HCT116 (cell line): ENCODE results near the gene PPIL6. TPM values are rescaled to one million over a fixed set of nuclear protein-coding genes. Genes with fewer than 3 reads are reported as not detected.
A peak's percentile ranks its signal among the peaks of the same experiment; 100 is the strongest.

Source experiments
- ATAC-seq: fragments of 200-7000 bp; cut with Tn5 transposase; 2 replicates; pipeline ENCODE4 v1.9.1; 2020; ENCODE audit warnings: mild to moderate bottlenecking, moderate library complexity
- BruUV-seq: library from RNA; stranded (reverse); fragments of 400-500 nt; replicated peaks from 2 replicates; lab custom pipeline; 2021; lab: Mats Ljungman, UMichigan
- CTCF ChIA-PET: fragments of 300-600 bp; sonication (Branson Sonifier 250); formaldehyde crosslinking; loops from one replicate; lab custom pipeline; 2021; ENCODE audit warnings: antibody characterized with exemption; lab: Charles Lee
- POLR2A ChIA-PET: fragments of 300-600, 350-600 bp; sonication (Branson Sonifier 250); formaldehyde crosslinking; loops from one replicate; lab custom pipeline; 2021; ENCODE audit warnings: antibody characterized with exemption; lab: Charles Lee
- RAD21 ChIA-PET, 2 experiments: fragments of 300-600 bp; sonication (Branson Sonifier 250); formaldehyde crosslinking; loops; one replicate each; lab custom pipeline; 2023; ENCODE audit warnings: low total read pairs in 2 of 2; ENCODE audit not compliant: uncharacterized antibody in 2 of 2, unreplicated experiment in 2 of 2, low non-redundant PET in 1 of 2; lab: Charles Lee
- DNase-seq: peaks from one replicate; pipeline ENCODE4 v3.0.0-alpha.2; 2010; ENCODE audit warnings: low read depth, low spot score
- H2AFZ ChIP-seq: fragments of 200-600 bp; shearing (Covaris generic), sonication (generic); 2 replicates; pipeline ENCODE4 v1.6.1; 2017; ENCODE audit warnings: low read depth, mixed run types, mixed read lengths, antibody characterized with exemption, low read length; ENCODE audit not compliant: poor library complexity, severe bottlenecking
- H3K27ac ChIP-seq: 2 replicates; pipeline ENCODE4 v1.5.1; 2012; ENCODE audit warnings: low read depth, low read length
- H3K27me3 ChIP-seq: fragments of 200-600 bp; sonication (generic); 2 replicates; pipeline ENCODE4 v1.6.1; 2016; ENCODE audit warnings: mixed run types, low read length, mixed read lengths; ENCODE audit not compliant: insufficient read depth
- H3K36me3 ChIP-seq, 2 experiments: fragments of 200-500 bp in 1 of 2; fragments of 200-600 bp in 1 of 2; sonication (Bioruptor generic) in 1 of 2; sonication (generic) in 1 of 2; 2 replicates each; pipeline versions ENCODE4 v1.5.1 to v1.6.1; 2014 to 2016; ENCODE audit warnings: low read length in 2 of 2, inconsistent platforms in 1 of 2, mixed read lengths in 1 of 2, mixed run types in 1 of 2; ENCODE audit not compliant: insufficient read depth in 2 of 2, control insufficient read depth in 1 of 2
- H3K4me1 ChIP-seq, 2 experiments: fragments of 200-600 bp in 1 of 2; sonication (generic) in 1 of 2; 2 replicates each; pipeline versions ENCODE4 v1.5.1 to v1.6.1; 2012 to 2017; ENCODE audit warnings: low read length in 2 of 2, inconsistent platforms in 1 of 2, mild to moderate bottlenecking in 1 of 2, mixed read lengths in 1 of 2, mixed run types in 1 of 2, moderate library complexity in 1 of 2; ENCODE audit not compliant: insufficient read depth in 2 of 2, control insufficient read depth in 1 of 2
- H3K4me2 ChIP-seq: fragments of 200-600 bp; sonication (generic); 2 replicates; pipeline ENCODE4 v1.6.1; 2017; ENCODE audit warnings: mixed run types, low read length, mixed read lengths
- H3K4me3 ChIP-seq, 2 experiments: fragments of 200-600 bp in 1 of 2; sonication (generic) in 1 of 2; replicated peaks in 1 of 2; 2 replicates each; pipeline ENCODE4 v1.5.1; 2011 to 2016; ENCODE audit warnings: low read length in 2 of 2, control low read depth in 1 of 2, low read depth in 1 of 2, mild to moderate bottlenecking in 1 of 2, mixed read lengths in 1 of 2, mixed run types in 1 of 2
- H3K79me2 ChIP-seq: fragments of 200-600 bp; sonication (generic); 2 replicates; pipeline ENCODE4 v1.6.1; 2017; ENCODE audit warnings: mild to moderate bottlenecking, mixed run types, low read length, moderate library complexity, mixed read lengths; ENCODE audit not compliant: insufficient read depth
- H3K9ac ChIP-seq: fragments of 200-600 bp; sonication (generic); 2 replicates; pipeline ENCODE4 v1.6.1; 2016; ENCODE audit warnings: low read length, mixed read lengths
- H3K9me2 ChIP-seq: fragments of 200-600 bp; sonication (generic), shearing (Covaris generic); 2 replicates; pipeline ENCODE4 v1.6.1; 2017; ENCODE audit warnings: mixed run types, mild to moderate bottlenecking, moderate library complexity; ENCODE audit not compliant: insufficient read depth
- H3K9me3 ChIP-seq, 2 experiments: fragments of 200-500 bp in 1 of 2; fragments of 200-600 bp in 1 of 2; sonication (Bioruptor generic) in 1 of 2; sonication (generic) in 1 of 2; 2 replicates each; pipeline ENCODE4 v1.6.1; 2014 to 2017; ENCODE audit warnings: low read length in 2 of 2, mixed read lengths in 2 of 2, inconsistent platforms in 1 of 2, low read depth in 1 of 2, mild to moderate bottlenecking in 1 of 2, mixed run types in 1 of 2, moderate library complexity in 1 of 2; ENCODE audit not compliant: control insufficient read depth in 1 of 2, insufficient read depth in 1 of 2
- H4K20me1 ChIP-seq: fragments of 200-600 bp; sonication (generic), shearing (Covaris generic); 2 replicates; pipeline ENCODE4 v1.6.1; 2017; ENCODE audit warnings: mixed run types, mild to moderate bottlenecking, moderate library complexity; ENCODE audit not compliant: insufficient read depth
- ATF3 ChIP-seq: IDR thresholded peaks from 2 replicates; pipeline ENCODE4 v1.6.1; 2012
- CBX3 ChIP-seq: IDR thresholded peaks from 2 replicates; pipeline ENCODE4 v1.6.1; 2012; ENCODE audit warnings: low read depth
- CTCF ChIP-seq, 3 experiments: fragments of 200-600 bp in 1 of 3; sonication (generic) in 1 of 3; IDR thresholded peaks in 2 of 3; conservative IDR thresholded peaks in 1 of 3; 2 replicates each; pipeline ENCODE4 v1.5.1; 2012 to 2017; ENCODE audit warnings: low read depth in 2 of 3, low read length in 2 of 3, antibody characterized with exemption in 1 of 3, borderline replicate concordance in 1 of 3, control low read depth in 1 of 3, mild to moderate bottlenecking in 1 of 3, mixed read lengths in 1 of 3, mixed run types in 1 of 3, moderate library complexity in 1 of 3; ENCODE audit not compliant: insufficient read depth in 1 of 3
- EGR1 ChIP-seq: IDR thresholded peaks from 2 replicates; pipeline ENCODE4 v1.6.1; 2012; ENCODE audit warnings: low read depth
- EZH2 ChIP-seq: fragments of 200-600 bp; sonication (generic); IDR thresholded peaks from 2 replicates; pipeline ENCODE4 v1.6.1; 2017; ENCODE audit warnings: antibody characterized with exemption, mixed run types
- FOSL1 ChIP-seq: IDR thresholded peaks from 2 replicates; pipeline ENCODE4 v1.6.1; 2012; ENCODE audit warnings: low read depth
- JUND ChIP-seq: IDR thresholded peaks from 2 replicates; pipeline ENCODE4 v1.6.1; 2012
- POLR2AphosphoS5 ChIP-seq: IDR thresholded peaks from 2 replicates; pipeline ENCODE4 v1.6.1; 2011; ENCODE audit warnings: mild to moderate bottlenecking, low read depth, low read length, moderate library complexity
- SP1 ChIP-seq: IDR thresholded peaks from 2 replicates; pipeline ENCODE4 v1.6.1; 2012; ENCODE audit warnings: low read depth
- YY1 ChIP-seq: IDR thresholded peaks from 2 replicates; pipeline ENCODE4 v1.6.1; 2011; ENCODE audit warnings: low read length, low read depth, moderate library complexity, mild to moderate bottlenecking; ENCODE audit not compliant: insufficient replicate concordance; ENCODE audit errors: extremely low read depth
- ZBTB33 ChIP-seq: IDR thresholded peaks from 2 replicates; pipeline ENCODE4 v1.6.1; 2011; ENCODE audit warnings: mild to moderate bottlenecking, low read length, moderate library complexity; ENCODE audit not compliant: insufficient replicate concordance; ENCODE audit errors: extremely low read depth
- ZFX ChIP-seq: fragments of 450-650 bp; IDR thresholded peaks from 2 replicates; pipeline ENCODE4 v1.6.1; 2017
- ZNF274 ChIP-seq: fragments of 200-500 bp; sonication (Bioruptor generic); IDR thresholded peaks from 2 replicates; pipeline ENCODE4 v1.6.1; 2014; ENCODE audit warnings: mild to moderate bottlenecking, low read depth, low read length, inconsistent platforms
- intact Hi-C: fragments of 100-400 bp; cut with micrococcal nuclease; formaldehyde crosslinking; loops from 2 replicates; pipeline ENCODE4 v1.10.0; 2022
- total RNA-seq: library from RNA; stranded (reverse); gene quantifications from one replicate; pipeline ENCODE4 v1.2.1, GENCODE V29; 2021; ENCODE audit not compliant: unreplicated experiment

Gene PPIL6
- total RNA-seq, 1 experiment from 2014 or later: 3.3 TPM

- TF ChIP-seq ZBTB33 (peak; percentile 6), EGR1 (peak; percentile 83), ATF3 (no peak), YY1 (peak; percentile 26)
Observed at GRCh38 chr6:109382576-109383437, 57.6 kb downstream of the PPIL6 start (continued).

GRCh38 chr6:109381747-109382575, 58.5 kb downstream of the PPIL6 start, which contains the start of gene CD164:
TSS of gene CD164 (minus strand) at chr6:109382467. CDS start at chr6:109382378, 89 bp downstream.
- H3K27me3 ChIP-seq: no peaks in the 10 kb centered on the region
- ATAC-seq: peak; percentile 72
- no TSS peak for BruUV-seq
- peak within 1 kb of the TSS; percentile 92 for H3K27ac ChIP-seq
- ChIA-PET RAD21 (interaction anchor here in 1 of 2 experiments (1.7 kb wide), 1 partner anchor 194 kb away, joined by 5 read pairs; no protein-coding TSS in a partner anchor), POLR2A (interaction anchor here (1.4 to 1.8 kb wide), 2 partner anchors 11 to 287 kb away, joined by 6 to 14 read pairs; partner anchors contain the start of gene SESN1), CTCF (interaction anchor here (4.9 kb wide), 1 partner anchor 195 kb away, joined by 56 read pairs; no protein-coding TSS in a partner anchor)
- peaks cover 4 to 27% of the 10 kb centered on the region in 2 experiments; a peak in 3 of 4 replicates for H3K4me1 ChIP-seq
- peak within 1 kb of the TSS; percentile 94 for H3K4me2 ChIP-seq
- intact Hi-C loops: loop anchor here (2.0 to 5.0 kb wide), 2 partner anchors 287 to 820 kb away; partner anchors contain the start of genes CEP57L1, FOXO3 and SESN1
- 0 out of 2 replicates have a peak, but pooled peaks cover 17% of the 10 kb centered on the region for H4K20me1 ChIP-seq
- peaks cover 9 to 15% of the 10 kb centered on the region in 2 experiments; a peak in 3 of 4 replicates for H3K36me3 ChIP-seq
- no peaks in the 10 kb centered on the region for H3K9me3 ChIP-seq
- peak within 1 kb of the TSS; percentile 75 to 80 for H3K4me3 ChIP-seq
- peak within 1 kb of the TSS; percentile 51 for H2AFZ ChIP-seq
- no peaks in the 10 kb centered on the region for H3K9me2 ChIP-seq
- DNase-seq: peak; percentile 87
- peaks cover 53% of the 10 kb centered on the region for H3K79me2 ChIP-seq
- H3K9ac ChIP-seq: peak within 1 kb of the TSS; percentile 94
- no peak for TF ChIP-seq CBX3
- peak; percentile 63 for TF ChIP-seq ZFX
- TF ChIP-seq ATF3: no peak
- no peak for TF ChIP-seq JUND
- TF ChIP-seq POLR2AphosphoS5: peak; percentile 90
- TF ChIP-seq SP1: no peak
- TF ChIP-seq FOSL1: no peak
- no peak for TF ChIP-seq ZNF274
- no peak for TF ChIP-seq EZH2
- TF ChIP-seq CTCF (IDR thresholded peaks at IDR 0.05 in 2 of 3, conservative IDR thresholded peaks at IDR 0.05 in 1 of 3; ENCODE audit: borderline replicate concordance in 1 of 3, insufficient read depth in 1 of 3, low read depth in 2 of 3, low read length in 2 of 3): no peak
